SK-N-SH treated with all-trans-retinoic acid at 6 μM for 48 hours (cell line): ENCODE measurements around the gene CTBP2.

Experiments
- ARNTL ChIP-seq: fragments of 450-650 bp; formaldehyde crosslinking; IDR thresholded peaks from 2 replicates; pipeline ENCODE4 v1.5.0; 2020; ENCODE audit warnings: low read depth, mild to moderate bottlenecking, moderate library complexity, borderline replicate concordance
- CSDC2 ChIP-seq: fragments of 250-450 bp; sonication (Bioruptor Pico); IDR thresholded peaks from 2 replicates; pipeline ENCODE4 v1.5.0; 2020; ENCODE audit warnings: mild to moderate bottlenecking, moderate library complexity
- ISL1 ChIP-seq: fragments of 250-450 bp; sonication (Bioruptor Pico); IDR thresholded peaks from 2 replicates; pipeline ENCODE4 v2.1.2; 2022; ENCODE audit warnings: mild to moderate bottlenecking, moderate library complexity
- RARB ChIP-seq: fragments of 250-450 bp; sonication (Bioruptor Pico); IDR thresholded peaks from 2 replicates; pipeline ENCODE4 v1.8.0; 2021; ENCODE audit warnings: mild to moderate bottlenecking, moderate library complexity
- ZFP30 ChIP-seq: fragments of 450-650 bp; formaldehyde crosslinking; IDR thresholded peaks from 2 replicates; pipeline ENCODE4 v1.5.0; 2022; ENCODE audit warnings: mild to moderate bottlenecking, moderate library complexity
- TF ChIP-seq, protein P1 (sequence below): fragments of 250-450 bp; sonication (Bioruptor Pico); IDR thresholded peaks from 2 replicates; pipeline ENCODE4 v1.8.0; 2021; ENCODE audit warnings: low read depth, mild to moderate bottlenecking, moderate library complexity, borderline replicate concordance

DNA sequence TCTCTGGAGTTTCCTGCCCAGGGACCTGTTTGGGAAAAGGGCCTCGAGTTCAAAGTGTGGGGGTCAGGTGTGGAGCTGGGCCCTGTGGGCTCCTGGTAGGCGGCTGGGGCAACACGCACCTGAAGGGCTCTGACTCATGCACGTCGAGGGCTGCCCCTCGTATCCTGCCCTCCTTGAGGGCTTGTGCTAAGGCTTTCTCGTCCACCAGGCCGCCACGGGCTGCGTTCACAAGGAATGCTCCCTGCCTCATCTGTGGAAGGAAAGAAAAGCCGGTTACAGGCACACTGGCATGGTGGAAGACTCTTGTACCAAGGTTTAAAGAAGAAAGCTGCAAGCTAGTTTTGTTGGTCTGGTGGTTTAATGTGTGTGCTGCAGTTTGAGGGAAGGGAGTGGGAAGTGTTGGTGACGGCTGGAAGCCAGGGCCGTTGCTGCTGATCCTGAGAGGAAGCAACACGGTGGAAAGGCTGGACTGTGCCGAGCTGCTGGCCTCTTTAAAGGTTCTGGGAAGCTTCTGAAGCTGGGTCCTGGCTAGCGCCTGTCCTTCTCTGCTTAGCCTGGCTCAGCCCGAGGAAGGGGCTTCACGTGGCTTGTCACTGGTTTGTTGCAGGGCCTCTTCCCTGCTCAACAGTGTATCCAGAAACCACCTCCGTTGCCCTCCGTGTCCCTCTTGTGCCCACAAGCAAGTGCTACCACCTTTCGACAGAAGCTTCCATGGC, 166.5 kb downstream of the CTBP2 start:
- TF ChIP-seq ISL1 (CRISPR knock-in tag), result no peak
- no peak for TF ChIP-seq ARNTL (CRISPR knock-in tag)
- no peak for TF ChIP-seq RARB (CRISPR knock-in tag)
- TF ChIP-seq ZFP30, result no peak
- no peak for TF ChIP-seq CSDC2 (CRISPR knock-in tag)
- TF ChIP-seq, protein P1, sequence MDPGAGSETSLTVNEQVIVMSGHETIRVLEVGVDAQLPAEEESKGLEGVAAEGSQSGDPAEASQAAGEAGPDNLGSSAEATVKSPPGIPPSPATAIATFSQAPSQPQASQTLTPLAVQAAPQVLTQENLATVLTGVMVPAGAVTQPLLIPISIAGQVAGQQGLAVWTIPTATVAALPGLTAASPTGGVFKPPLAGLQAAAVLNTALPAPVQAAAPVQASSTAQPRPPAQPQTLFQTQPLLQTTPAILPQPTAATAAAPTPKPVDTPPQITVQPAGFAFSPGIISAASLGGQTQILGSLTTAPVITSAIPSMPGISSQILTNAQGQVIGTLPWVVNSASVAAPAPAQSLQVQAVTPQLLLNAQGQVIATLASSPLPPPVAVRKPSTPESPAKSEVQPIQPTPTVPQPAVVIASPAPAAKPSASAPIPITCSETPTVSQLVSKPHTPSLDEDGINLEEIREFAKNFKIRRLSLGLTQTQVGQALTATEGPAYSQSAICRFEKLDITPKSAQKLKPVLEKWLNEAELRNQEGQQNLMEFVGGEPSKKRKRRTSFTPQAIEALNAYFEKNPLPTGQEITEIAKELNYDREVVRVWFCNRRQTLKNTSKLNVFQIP (CRISPR knock-in tag), result no peak
